Fibroblast of lung (primary cell): ENCODE measurements around the gene TBC1D19.

ENCODE experiments used
- EZH2 ChIP-seq: IDR thresholded peaks from 2 replicates; pipeline ENCODE4 v1.5.1; 2012; ENCODE audit warnings: low read length, control low read depth, mild to moderate bottlenecking; ENCODE audit errors: missing control alignments
- TF ChIP-seq, protein P1 (sequence below), 2 donors: IDR thresholded peaks in 1 of 2; conservative IDR thresholded peaks in 1 of 2; 1 replicate in 1 of 2; 2 replicates in 1 of 2; pipeline ENCODE4 v1.5.1; 2011 to 2012; ENCODE audit warnings: low read length in 2 of 2, control low read depth in 1 of 2, inconsistent platforms in 1 of 2, low read depth in 1 of 2, mild to moderate bottlenecking in 1 of 2

DNA sequence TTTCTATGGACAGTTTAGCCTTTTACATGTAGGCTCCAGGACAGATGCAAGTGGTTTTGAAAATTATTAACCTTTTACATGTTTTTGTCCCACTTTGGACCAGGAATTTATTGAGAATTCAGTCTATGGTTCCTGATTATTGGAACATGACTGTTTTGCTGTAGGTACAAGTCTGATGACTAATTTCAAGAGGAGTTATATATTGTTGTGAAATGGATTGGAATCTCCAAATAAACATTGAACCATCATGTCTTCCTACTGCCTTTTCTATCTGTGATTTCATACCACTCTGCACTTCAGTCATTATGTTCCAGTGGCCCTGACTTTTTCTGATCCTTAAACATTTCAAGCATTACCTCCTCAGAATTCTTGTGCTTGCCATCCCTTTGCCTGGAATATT is 35.9 kb downstream of the TBC1D19 start:
- TF ChIP-seq, protein P1, sequence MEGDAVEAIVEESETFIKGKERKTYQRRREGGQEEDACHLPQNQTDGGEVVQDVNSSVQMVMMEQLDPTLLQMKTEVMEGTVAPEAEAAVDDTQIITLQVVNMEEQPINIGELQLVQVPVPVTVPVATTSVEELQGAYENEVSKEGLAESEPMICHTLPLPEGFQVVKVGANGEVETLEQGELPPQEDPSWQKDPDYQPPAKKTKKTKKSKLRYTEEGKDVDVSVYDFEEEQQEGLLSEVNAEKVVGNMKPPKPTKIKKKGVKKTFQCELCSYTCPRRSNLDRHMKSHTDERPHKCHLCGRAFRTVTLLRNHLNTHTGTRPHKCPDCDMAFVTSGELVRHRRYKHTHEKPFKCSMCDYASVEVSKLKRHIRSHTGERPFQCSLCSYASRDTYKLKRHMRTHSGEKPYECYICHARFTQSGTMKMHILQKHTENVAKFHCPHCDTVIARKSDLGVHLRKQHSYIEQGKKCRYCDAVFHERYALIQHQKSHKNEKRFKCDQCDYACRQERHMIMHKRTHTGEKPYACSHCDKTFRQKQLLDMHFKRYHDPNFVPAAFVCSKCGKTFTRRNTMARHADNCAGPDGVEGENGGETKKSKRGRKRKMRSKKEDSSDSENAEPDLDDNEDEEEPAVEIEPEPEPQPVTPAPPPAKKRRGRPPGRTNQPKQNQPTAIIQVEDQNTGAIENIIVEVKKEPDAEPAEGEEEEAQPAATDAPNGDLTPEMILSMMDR (conservative IDR thresholded peaks at IDR 0.05 in 1 of 2, IDR thresholded peaks at IDR 0.05 in 1 of 2; ENCODE audit: low read depth in 1 of 2, low read length in 2 of 2): no peak
- no peak for TF ChIP-seq EZH2
